ENCODE measurements around the gene GAS2. TPM values are rescaled to one million over a fixed set of nuclear protein-coding genes. Genes with fewer than 3 reads are reported as not detected.

GAS2 gene
- total and polyA plus RNA-seq, 2 donors from 2014 or later = 4.5 to 6.8 TPM

- FAIRE-seq (no peak), DNase-seq (no peak)
- Histone ChIP-seq H3K9me3 (ENCODE audit: control insufficient read depth in 2 of 3, insufficient read depth in 1 of 3, low read length in 3 of 3) (no peaks in the 10 kb centered on the region), H3K27ac (ENCODE audit: low read depth in 2 of 2, low read length in 2 of 2) (no peak overlapping the region), H3K4me3 (ENCODE audit: low read length in 3 of 3) (no peak overlapping the region), H3K27me3 (ENCODE audit: control insufficient read depth, insufficient read depth, low read length) (no peaks in the 10 kb centered on the region), H3K4me1 (ENCODE audit: control insufficient read depth in 2 of 3, insufficient read depth in 2 of 3, low read depth in 1 of 3, low read length in 3 of 3) (no peaks in the 10 kb centered on the region), H3K9ac (ENCODE audit: low read length in 3 of 3) (no peak overlapping the region), H3K36me3 (ENCODE audit: control insufficient read depth in 2 of 3, insufficient read depth in 3 of 3, low read length in 3 of 3) (no peaks in the 10 kb centered on the region)
- intact Hi-C loops (cut with DNase I) = no loop called here
- no peak for TF ChIP-seq CTCF (IDR thresholded peaks at IDR 0.05; ENCODE audit: borderline replicate concordance, extremely low read depth, insufficient read depth)
These were observed 185.1 kb downstream of the GAS2 start for GRCh38 chr11:22851477-22851876.

- H3K27me3 ChIP-seq (ENCODE audit: control insufficient read depth, insufficient read depth, low read length) = no peaks in the 10 kb centered on the region
- H3K4me1 ChIP-seq (ENCODE audit: control insufficient read depth in 2 of 3, insufficient read depth in 2 of 3, low read depth in 1 of 3, low read length in 3 of 3) = no peaks in the 10 kb centered on the region
- no peak overlapping the region for H3K27ac ChIP-seq (ENCODE audit: low read depth in 2 of 2, low read length in 2 of 2)
- TF ChIP-seq CTCF (IDR thresholded peaks at IDR 0.05; ENCODE audit: borderline replicate concordance, extremely low read depth, insufficient read depth) = no peak
- no peak for FAIRE-seq
- no peak overlapping the region for H3K9ac ChIP-seq (ENCODE audit: low read length in 3 of 3)
- H3K36me3 ChIP-seq (ENCODE audit: control insufficient read depth in 2 of 3, insufficient read depth in 3 of 3, low read length in 3 of 3) = no peaks in the 10 kb centered on the region
- no peaks in the 10 kb centered on the region for H3K9me3 ChIP-seq (ENCODE audit: control insufficient read depth in 2 of 3, insufficient read depth in 1 of 3, low read length in 3 of 3)
- DNase-seq = no peak
- no peak overlapping the region for H3K4me3 ChIP-seq (ENCODE audit: low read length in 3 of 3)
- intact Hi-C loops (cut with DNase I) = no loop called here
These were observed 193.3 kb downstream of the GAS2 start for GRCh38 chr11:22859756-22860155.

GRCh38 chr11:22860241-22860640, 193.8 kb downstream of the GAS2 start, which contains the start of gene CCDC179:
Gene CCDC179, minus strand, starts transcription at chr11:22860474. Its CDS starts 53 bp downstream, at chr11:22860421.
- Histone ChIP-seq H3K27ac (ENCODE audit: low read depth in 2 of 2, low read length in 2 of 2) (no peak within 1 kb of the TSS), H3K4me3 (ENCODE audit: low read length in 3 of 3) (no peak within 1 kb of the TSS), H3K27me3 (ENCODE audit: control insufficient read depth, insufficient read depth, low read length) (no peaks in the 10 kb centered on the region), H3K4me1 (ENCODE audit: control insufficient read depth in 2 of 3, insufficient read depth in 2 of 3, low read depth in 1 of 3, low read length in 3 of 3) (no peaks in the 10 kb centered on the region), H3K36me3 (ENCODE audit: control insufficient read depth in 2 of 3, insufficient read depth in 3 of 3, low read length in 3 of 3) (no peaks in the 10 kb centered on the region), H3K9ac (ENCODE audit: low read length in 3 of 3) (no peak within 1 kb of the TSS), H3K9me3 (ENCODE audit: control insufficient read depth in 2 of 3, insufficient read depth in 1 of 3, low read length in 3 of 3) (no peaks in the 10 kb centered on the region)
- no peak for FAIRE-seq
- DNase-seq = no peak
- intact Hi-C loops (cut with DNase I) = no loop called here
- no peak for TF ChIP-seq CTCF (IDR thresholded peaks at IDR 0.05; ENCODE audit: borderline replicate concordance, extremely low read depth, insufficient read depth)

Other genes with a start within 250 kb of the GAS2 start
- gene FANCF, start 40.8 kb upstream of the GAS2 start, total RNA-seq = 14.8 TPM
- gene FANCF, start 40.8 kb upstream of the GAS2 start, polyA plus RNA-seq (ENCODE audit: insufficient read depth, low read depth, low replicate concordance) = 6.1 TPM
- gene SVIP, start 163.2 kb downstream of the GAS2 start, total RNA-seq = 42.1 TPM
- gene SVIP, start 163.2 kb downstream of the GAS2 start, polyA plus RNA-seq (ENCODE audit: insufficient read depth, low read depth, low replicate concordance) = 29.7 TPM
- not detected for gene CCDC179, start 193.9 kb downstream of the GAS2 start, total RNA-seq
- gene CCDC179, start 193.9 kb downstream of the GAS2 start, polyA plus RNA-seq (ENCODE audit: insufficient read depth, low read depth, low replicate concordance) = not detected